ENCODE data around the gene ZFP2. TPM values are rescaled to one million over a fixed set of nuclear protein-coding genes. Genes with fewer than 3 reads are reported as not detected.

ZFP2 gene
- total and polyA plus RNA-seq, 2 experiments from 2014 or later, result 0.42 to 0.61 TPM

DNA sequence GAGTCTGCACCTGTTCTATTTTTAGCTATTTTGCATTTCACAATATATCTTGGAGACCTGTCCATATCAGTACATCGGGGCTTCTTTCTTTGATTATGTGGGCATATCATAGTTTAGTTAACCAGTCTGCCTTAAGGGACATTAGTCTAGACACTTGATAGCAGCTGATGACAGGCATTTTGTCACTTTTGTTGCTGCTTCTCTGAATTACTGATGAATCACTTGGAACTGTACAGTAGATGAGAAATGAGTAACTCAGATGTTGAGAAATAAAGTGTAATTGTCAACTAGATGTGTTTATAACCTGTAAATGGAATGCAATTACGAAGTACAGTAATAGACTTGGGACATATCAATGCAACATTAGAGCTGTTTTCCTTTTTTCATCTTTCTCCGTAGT is 7.1 kb downstream of the ZFP2 start (continued):
- TF ChIP-seq, protein P1, sequence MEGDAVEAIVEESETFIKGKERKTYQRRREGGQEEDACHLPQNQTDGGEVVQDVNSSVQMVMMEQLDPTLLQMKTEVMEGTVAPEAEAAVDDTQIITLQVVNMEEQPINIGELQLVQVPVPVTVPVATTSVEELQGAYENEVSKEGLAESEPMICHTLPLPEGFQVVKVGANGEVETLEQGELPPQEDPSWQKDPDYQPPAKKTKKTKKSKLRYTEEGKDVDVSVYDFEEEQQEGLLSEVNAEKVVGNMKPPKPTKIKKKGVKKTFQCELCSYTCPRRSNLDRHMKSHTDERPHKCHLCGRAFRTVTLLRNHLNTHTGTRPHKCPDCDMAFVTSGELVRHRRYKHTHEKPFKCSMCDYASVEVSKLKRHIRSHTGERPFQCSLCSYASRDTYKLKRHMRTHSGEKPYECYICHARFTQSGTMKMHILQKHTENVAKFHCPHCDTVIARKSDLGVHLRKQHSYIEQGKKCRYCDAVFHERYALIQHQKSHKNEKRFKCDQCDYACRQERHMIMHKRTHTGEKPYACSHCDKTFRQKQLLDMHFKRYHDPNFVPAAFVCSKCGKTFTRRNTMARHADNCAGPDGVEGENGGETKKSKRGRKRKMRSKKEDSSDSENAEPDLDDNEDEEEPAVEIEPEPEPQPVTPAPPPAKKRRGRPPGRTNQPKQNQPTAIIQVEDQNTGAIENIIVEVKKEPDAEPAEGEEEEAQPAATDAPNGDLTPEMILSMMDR (conservative IDR thresholded peaks at IDR 0.05; ENCODE audit: low read depth in 2 of 2), result no peak
- TF ChIP-seq CREB1 (CRISPR knock-in tag; IDR thresholded peaks at IDR 0.05; ENCODE audit: low read depth), result no peak

DNA sequence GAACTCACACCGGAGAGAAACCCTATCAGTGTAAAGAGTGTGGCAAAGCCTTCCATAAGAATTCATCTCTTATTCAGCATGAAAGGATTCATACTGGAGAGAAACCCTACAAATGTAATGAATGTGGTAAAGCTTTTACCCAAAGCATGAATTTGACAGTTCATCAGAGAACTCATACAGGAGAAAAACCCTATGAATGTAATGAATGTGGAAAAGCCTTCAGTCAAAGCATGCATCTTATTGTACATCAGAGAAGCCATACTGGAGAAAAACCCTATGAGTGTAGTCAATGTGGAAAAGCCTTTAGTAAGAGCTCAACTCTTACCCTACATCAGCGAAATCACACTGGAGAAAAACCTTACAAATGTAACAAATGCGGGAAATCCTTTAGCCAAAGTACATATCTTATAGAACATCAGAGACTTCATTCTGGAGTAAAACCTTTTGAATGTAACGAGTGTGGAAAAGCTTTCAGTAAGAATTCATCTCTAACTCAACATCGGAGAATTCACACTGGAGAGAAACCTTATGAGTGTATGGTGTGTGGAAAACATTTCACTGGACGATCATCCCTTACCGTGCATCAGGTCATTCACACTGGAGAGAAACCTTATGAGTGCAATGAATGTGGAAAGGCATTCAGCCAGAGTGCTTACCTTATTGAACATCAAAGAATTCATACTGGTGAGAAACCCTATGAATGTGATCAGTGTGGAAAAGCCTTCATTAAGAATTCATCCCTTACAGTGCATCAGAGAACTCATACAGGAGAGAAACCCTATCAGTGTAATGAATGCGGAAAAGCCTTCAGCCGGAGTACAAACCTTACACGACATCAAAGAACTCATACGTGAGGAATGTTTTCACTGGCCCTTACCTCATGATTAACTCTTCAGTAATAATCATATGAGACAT is 36.4 kb downstream of the ZFP2 start:
- no peaks in the 10 kb centered on the region for H3K4me1 ChIP-seq (ENCODE audit: insufficient read depth)
- no peaks in the 10 kb centered on the region for H3K4me1 Mint-ChIP-seq
- ATAC-seq (no peak), DNase-seq (ENCODE audit: low spot score) (peak; percentile 3)
- H4K20me1 ChIP-seq (replicated peaks; ENCODE audit: insufficient read depth), result no peaks in the 10 kb centered on the region
- no peaks in the 10 kb centered on the region for H3K79me2 ChIP-seq (replicated peaks; ENCODE audit: insufficient read depth)
- no peak overlapping the region for H2AFZ ChIP-seq
- H3K36me3 ChIP-seq (ENCODE audit: insufficient read depth), result peaks cover 22% of the 10 kb centered on the region; the same call in 1 of the 2 replicates
- peaks cover 3% of the 10 kb centered on the region for H3K27me3 Mint-ChIP-seq (ENCODE audit: insufficient read depth, low read depth, poor library complexity)
- H3K27ac ChIP-seq (ENCODE audit: low read depth), result no peak overlapping the region
- no peaks in the 10 kb centered on the region for H3F3A ChIP-seq (replicated peaks; ENCODE audit: low read depth)
- H3K9me3 Mint-ChIP-seq, result peaks cover 99% of the 10 kb centered on the region
- H3K27me3 ChIP-seq (ENCODE audit: insufficient read depth), result no peaks in the 10 kb centered on the region; the same call in 1 of the 2 replicates
- H3K4me3 ChIP-seq, result no peak overlapping the region
- H3K9me2 ChIP-seq (ENCODE audit: insufficient read depth), result no peaks in the 10 kb centered on the region
- no peak overlapping the region for H3K27ac Mint-ChIP-seq
- H3K4me3 Mint-ChIP-seq, result no peak overlapping the region
- peaks cover 73% of the 10 kb centered on the region for H3K36me3 Mint-ChIP-seq (ENCODE audit: low read depth)
- no peak overlapping the region for H3K4me2 ChIP-seq
- TF ChIP-seq NANOG (IDR thresholded peaks at IDR 0.05; ENCODE audit: borderline replicate concordance) (no peak), ZNF331 (CRISPR knock-in tag; IDR thresholded peaks at IDR 0.05; ENCODE audit: low read depth) (no peak), EZH2 (IDR thresholded peaks at IDR 0.05; ENCODE audit: low read depth, unreplicated experiment) (no peak), JUNB (IDR thresholded peaks at IDR 0.05; ENCODE audit: unreplicated experiment) (no peak), POLR2AphosphoS5 (IDR thresholded peaks at IDR 0.05; ENCODE audit: low read depth) (no peak), EZH2phosphoT487 (IDR thresholded peaks at IDR 0.05; ENCODE audit: unreplicated experiment) (no peak), CREB1 (CRISPR knock-in tag; IDR thresholded peaks at IDR 0.05; ENCODE audit: low read depth) (no peak)
- TF ChIP-seq, protein P2, sequence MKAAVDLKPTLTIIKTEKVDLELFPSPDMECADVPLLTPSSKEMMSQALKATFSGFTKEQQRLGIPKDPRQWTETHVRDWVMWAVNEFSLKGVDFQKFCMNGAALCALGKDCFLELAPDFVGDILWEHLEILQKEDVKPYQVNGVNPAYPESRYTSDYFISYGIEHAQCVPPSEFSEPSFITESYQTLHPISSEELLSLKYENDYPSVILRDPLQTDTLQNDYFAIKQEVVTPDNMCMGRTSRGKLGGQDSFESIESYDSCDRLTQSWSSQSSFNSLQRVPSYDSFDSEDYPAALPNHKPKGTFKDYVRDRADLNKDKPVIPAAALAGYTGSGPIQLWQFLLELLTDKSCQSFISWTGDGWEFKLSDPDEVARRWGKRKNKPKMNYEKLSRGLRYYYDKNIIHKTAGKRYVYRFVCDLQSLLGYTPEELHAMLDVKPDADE (IDR thresholded peaks at IDR 0.05), result no peak
- TF ChIP-seq, protein P3, sequence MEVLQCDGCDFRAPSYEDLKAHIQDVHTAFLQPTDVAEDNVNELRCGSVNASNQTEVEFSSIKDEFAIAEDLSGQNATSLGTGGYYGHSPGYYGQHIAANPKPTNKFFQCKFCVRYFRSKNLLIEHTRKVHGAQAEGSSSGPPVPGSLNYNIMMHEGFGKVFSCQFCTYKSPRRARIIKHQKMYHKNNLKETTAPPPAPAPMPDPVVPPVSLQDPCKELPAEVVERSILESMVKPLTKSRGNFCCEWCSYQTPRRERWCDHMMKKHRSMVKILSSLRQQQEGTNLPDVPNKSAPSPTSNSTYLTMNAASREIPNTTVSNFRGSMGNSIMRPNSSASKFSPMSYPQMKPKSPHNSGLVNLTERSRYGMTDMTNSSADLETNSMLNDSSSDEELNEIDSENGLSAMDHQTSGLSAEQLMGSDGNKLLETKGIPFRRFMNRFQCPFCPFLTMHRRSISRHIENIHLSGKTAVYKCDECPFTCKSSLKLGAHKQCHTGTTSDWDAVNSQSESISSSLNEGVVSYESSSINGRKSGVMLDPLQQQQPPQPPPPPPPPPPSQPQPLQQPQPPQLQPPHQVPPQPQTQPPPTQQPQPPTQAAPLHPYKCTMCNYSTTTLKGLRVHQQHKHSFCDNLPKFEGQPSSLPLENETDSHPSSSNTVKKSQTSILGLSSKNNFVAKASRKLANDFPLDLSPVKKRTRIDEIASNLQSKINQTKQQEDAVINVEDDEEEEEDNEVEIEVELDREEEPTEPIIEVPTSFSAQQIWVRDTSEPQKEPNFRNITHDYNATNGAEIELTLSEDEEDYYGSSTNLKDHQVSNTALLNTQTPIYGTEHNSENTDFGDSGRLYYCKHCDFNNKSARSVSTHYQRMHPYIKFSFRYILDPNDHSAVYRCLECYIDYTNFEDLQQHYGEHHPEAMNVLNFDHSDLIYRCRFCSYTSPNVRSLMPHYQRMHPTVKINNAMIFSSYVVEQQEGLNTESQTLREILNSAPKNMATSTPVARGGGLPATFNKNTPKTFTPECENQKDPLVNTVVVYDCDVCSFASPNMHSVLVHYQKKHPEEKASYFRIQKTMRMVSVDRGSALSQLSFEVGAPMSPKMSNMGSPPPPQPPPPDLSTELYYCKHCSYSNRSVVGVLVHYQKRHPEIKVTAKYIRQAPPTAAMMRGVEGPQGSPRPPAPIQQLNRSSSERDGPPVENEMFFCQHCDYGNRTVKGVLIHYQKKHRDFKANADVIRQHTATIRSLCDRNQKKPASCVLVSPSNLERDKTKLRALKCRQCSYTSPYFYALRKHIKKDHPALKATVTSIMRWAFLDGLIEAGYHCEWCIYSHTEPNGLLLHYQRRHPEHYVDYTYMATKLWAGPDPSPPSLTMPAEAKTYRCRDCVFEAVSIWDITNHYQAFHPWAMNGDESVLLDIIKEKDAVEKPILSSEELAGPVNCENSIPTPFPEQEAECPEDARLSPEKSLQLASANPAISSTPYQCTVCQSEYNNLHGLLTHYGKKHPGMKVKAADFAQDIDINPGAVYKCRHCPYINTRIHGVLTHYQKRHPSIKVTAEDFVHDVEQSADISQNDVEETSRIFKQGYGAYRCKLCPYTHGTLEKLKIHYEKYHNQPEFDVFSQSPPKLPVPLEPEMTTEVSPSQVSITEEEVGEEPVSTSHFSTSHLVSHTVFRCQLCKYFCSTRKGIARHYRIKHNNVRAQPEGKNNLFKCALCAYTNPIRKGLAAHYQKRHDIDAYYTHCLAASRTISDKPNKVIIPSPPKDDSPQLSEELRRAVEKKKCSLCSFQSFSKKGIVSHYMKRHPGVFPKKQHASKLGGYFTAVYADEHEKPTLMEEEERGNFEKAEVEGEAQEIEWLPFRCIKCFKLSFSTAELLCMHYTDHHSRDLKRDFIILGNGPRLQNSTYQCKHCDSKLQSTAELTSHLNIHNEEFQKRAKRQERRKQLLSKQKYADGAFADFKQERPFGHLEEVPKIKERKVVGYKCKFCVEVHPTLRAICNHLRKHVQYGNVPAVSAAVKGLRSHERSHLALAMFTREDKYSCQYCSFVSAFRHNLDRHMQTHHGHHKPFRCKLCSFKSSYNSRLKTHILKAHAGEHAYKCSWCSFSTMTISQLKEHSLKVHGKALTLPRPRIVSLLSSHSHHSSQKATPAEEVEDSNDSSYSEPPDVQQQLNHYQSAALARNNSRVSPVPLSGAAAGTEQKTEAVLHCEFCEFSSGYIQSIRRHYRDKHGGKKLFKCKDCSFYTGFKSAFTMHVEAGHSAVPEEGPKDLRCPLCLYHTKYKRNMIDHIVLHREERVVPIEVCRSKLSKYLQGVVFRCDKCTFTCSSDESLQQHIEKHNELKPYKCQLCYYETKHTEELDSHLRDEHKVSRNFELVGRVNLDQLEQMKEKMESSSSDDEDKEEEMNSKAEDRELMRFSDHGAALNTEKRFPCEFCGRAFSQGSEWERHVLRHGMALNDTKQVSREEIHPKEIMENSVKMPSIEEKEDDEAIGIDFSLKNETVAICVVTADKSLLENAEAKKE (CRISPR knock-in tag; IDR thresholded peaks at IDR 0.05), result no peak
- TF ChIP-seq, protein P1 (conservative IDR thresholded peaks at IDR 0.05; ENCODE audit: low read depth in 2 of 2), result no peak

Measured in GM23338 (cell line).